Fibroblast of lung (primary cell): ENCODE data around the gene WDR47. TPM values are rescaled to one million over a fixed set of nuclear protein-coding genes. Genes with fewer than 3 reads are reported as not detected.

Experiments
- DNase-seq, 2 donors: peaks; one replicate each; pipeline versions ENCODE4 v3.0.0 to v3.0.0-alpha.2; 2010; ENCODE audit warnings: low read depth in 2 of 2
- H2AFZ ChIP-seq: 2 replicates; pipeline ENCODE4 v1.5.1; 2012; ENCODE audit warnings: low read length, control low read depth, inconsistent platforms
- H3K27ac ChIP-seq: 2 replicates; pipeline ENCODE4 v1.5.1; 2011; ENCODE audit warnings: low read length, control low read depth; ENCODE audit not compliant: insufficient read depth
- H3K27me3 ChIP-seq: 2 replicates; pipeline ENCODE4 v1.5.1; 2011; ENCODE audit warnings: mild to moderate bottlenecking, low read length; ENCODE audit not compliant: control insufficient read depth, insufficient read depth
- H3K36me3 ChIP-seq: 2 replicates; pipeline ENCODE4 v1.5.1; 2011; ENCODE audit warnings: low read length; ENCODE audit not compliant: control insufficient read depth, insufficient read depth
- H3K4me1 ChIP-seq: 2 replicates; pipeline ENCODE4 v1.5.1; 2011; ENCODE audit warnings: low read length; ENCODE audit not compliant: control insufficient read depth, insufficient read depth; ENCODE audit errors: extremely low read depth
- H3K4me2 ChIP-seq: 2 replicates; pipeline ENCODE4 v1.5.1; 2011; ENCODE audit warnings: low read length, control low read depth; ENCODE audit not compliant: insufficient read depth; ENCODE audit errors: extremely low read depth
- H3K4me3 ChIP-seq, 4 experiments: fragments of 200-600 bp in 1 of 4; sonication (generic) in 1 of 4; replicated peaks in 1 of 4; 2 replicates each; pipeline ENCODE4 v1.5.1; 2011 to 2016; ENCODE audit warnings: low read length in 4 of 4, low read depth in 3 of 4, mild to moderate bottlenecking in 3 of 4, control low read depth in 2 of 4, inconsistent platforms in 1 of 4, mixed read lengths in 1 of 4; ENCODE audit not compliant: insufficient read depth in 1 of 4; ENCODE audit errors: control extremely low read depth in 1 of 4
- H3K79me2 ChIP-seq: 2 replicates; pipeline ENCODE4 v1.5.1; 2012; ENCODE audit warnings: mild to moderate bottlenecking, low read length, inconsistent platforms; ENCODE audit not compliant: control insufficient read depth, insufficient read depth
- H3K9ac ChIP-seq: 2 replicates; pipeline ENCODE4 v1.5.1; 2011; ENCODE audit warnings: mild to moderate bottlenecking, low read length, control low read depth; ENCODE audit not compliant: insufficient read depth
- H3K9me3 ChIP-seq: 2 replicates; pipeline ENCODE4 v1.5.1; 2012; ENCODE audit warnings: low read depth, low read length; ENCODE audit not compliant: control insufficient read depth, insufficient read depth
- H4K20me1 ChIP-seq: 2 replicates; pipeline ENCODE4 v1.5.1; 2011; ENCODE audit warnings: low read length; ENCODE audit not compliant: control insufficient read depth, insufficient read depth; ENCODE audit errors: extremely low read depth
- EZH2 ChIP-seq: IDR thresholded peaks from 2 replicates; pipeline ENCODE4 v1.5.1; 2012; ENCODE audit warnings: low read length, control low read depth, mild to moderate bottlenecking; ENCODE audit errors: missing control alignments
- polyA plus RNA-seq, 2 donors: library from polyadenylated mRNA; depleted of rRNA in 1 of 2; stranded (reverse) in 1 of 2; unstranded in 1 of 2; fragments of >200 nt; gene quantifications; 2 replicates each; pipeline ENCODE4 v1.2.1, GENCODE V29; 2011 to 2012; ENCODE audit warnings: missing spikeins in 1 of 2
- total RNA-seq: library from RNA; depleted of rRNA; stranded (reverse); fragments of >200 nt; gene quantifications from 2 replicates; pipeline ENCODE4 v1.2.1, GENCODE V29; 2014
- TF ChIP-seq, protein P1 (sequence below), 2 donors: IDR thresholded peaks in 1 of 2; conservative IDR thresholded peaks in 1 of 2; 1 replicate in 1 of 2; 2 replicates in 1 of 2; pipeline ENCODE4 v1.5.1; 2011 to 2012; ENCODE audit warnings: low read length in 2 of 2, control low read depth in 1 of 2, inconsistent platforms in 1 of 2, low read depth in 1 of 2, mild to moderate bottlenecking in 1 of 2

Gene WDR47
- total and polyA plus RNA-seq, 2 donors (not counting 1 experiment from before 2014, with no cell fraction given), result 19.7 to 22.6 TPM

GRCh38 chr1:108925920-108926319, 116.0 kb downstream of the WDR47 start:
- Histone ChIP-seq H3K9me3 (no peaks in the 10 kb centered on the region), H3K36me3 (peaks cover 13% of the 10 kb centered on the region), H3K4me2 (no peak overlapping the region), H2AFZ (no peak overlapping the region), H3K4me3 (no peak overlapping the region), H3K9ac (no peak overlapping the region), H3K27me3 (no peaks in the 10 kb centered on the region), H3K27ac (no peak overlapping the region), H4K20me1 (no peaks in the 10 kb centered on the region), H3K79me2 (no peaks in the 10 kb centered on the region), H3K4me1 (no peaks in the 10 kb centered on the region)
- no peak for DNase-seq
- TF ChIP-seq, protein P1, sequence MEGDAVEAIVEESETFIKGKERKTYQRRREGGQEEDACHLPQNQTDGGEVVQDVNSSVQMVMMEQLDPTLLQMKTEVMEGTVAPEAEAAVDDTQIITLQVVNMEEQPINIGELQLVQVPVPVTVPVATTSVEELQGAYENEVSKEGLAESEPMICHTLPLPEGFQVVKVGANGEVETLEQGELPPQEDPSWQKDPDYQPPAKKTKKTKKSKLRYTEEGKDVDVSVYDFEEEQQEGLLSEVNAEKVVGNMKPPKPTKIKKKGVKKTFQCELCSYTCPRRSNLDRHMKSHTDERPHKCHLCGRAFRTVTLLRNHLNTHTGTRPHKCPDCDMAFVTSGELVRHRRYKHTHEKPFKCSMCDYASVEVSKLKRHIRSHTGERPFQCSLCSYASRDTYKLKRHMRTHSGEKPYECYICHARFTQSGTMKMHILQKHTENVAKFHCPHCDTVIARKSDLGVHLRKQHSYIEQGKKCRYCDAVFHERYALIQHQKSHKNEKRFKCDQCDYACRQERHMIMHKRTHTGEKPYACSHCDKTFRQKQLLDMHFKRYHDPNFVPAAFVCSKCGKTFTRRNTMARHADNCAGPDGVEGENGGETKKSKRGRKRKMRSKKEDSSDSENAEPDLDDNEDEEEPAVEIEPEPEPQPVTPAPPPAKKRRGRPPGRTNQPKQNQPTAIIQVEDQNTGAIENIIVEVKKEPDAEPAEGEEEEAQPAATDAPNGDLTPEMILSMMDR (conservative IDR thresholded peaks at IDR 0.05 in 1 of 2, IDR thresholded peaks at IDR 0.05 in 1 of 2; ENCODE audit: low read depth in 1 of 2, low read length in 2 of 2), result no peak
- TF ChIP-seq EZH2, result no peak

Other genes with a start within 250 kb of the WDR47 start
- 0.17 and 0.26 TPM in 2 replicates for gene AKNAD1, start 185.0 kb downstream of the WDR47 start, total RNA-seq
- gene AKNAD1, start 185.0 kb downstream of the WDR47 start, polyA plus RNA-seq, result 0.71 and 1.2 TPM in 2 replicates
- gene GPSM2, start 165.1 kb downstream of the WDR47 start, total RNA-seq, result 28.0 and 36.2 TPM in 2 replicates
- gene GPSM2, start 165.1 kb downstream of the WDR47 start, polyA plus RNA-seq, result 32.6 and 61.1 TPM in 2 replicates
- 30.6 and 31.0 TPM in 2 replicates for gene CLCC1, start 78.6 kb downstream of the WDR47 start, total RNA-seq
- gene CLCC1, start 78.6 kb downstream of the WDR47 start, polyA plus RNA-seq, result 30.2 and 33.1 TPM in 2 replicates
- gene TAF13, start 33.9 kb upstream of the WDR47 start, total RNA-seq, result 59.1 and 66.6 TPM in 2 replicates
- 85.7 and 98.7 TPM in 2 replicates for gene TAF13, start 33.9 kb upstream of the WDR47 start, polyA plus RNA-seq
- gene TMEM167B, start 48.7 kb upstream of the WDR47 start, total RNA-seq, result 39.5 and 52.2 TPM in 2 replicates
- 21.8 and 35.3 TPM in 2 replicates for gene TMEM167B, start 48.7 kb upstream of the WDR47 start, polyA plus RNA-seq
- gene ELAPOR1, start 72.0 kb upstream of the WDR47 start, total RNA-seq, result 0.17 and 0.26 TPM in 2 replicates
- gene ELAPOR1, start 72.0 kb upstream of the WDR47 start, polyA plus RNA-seq, result 0.30 and 0.76 TPM in 2 replicates
- 429 and 437 TPM in 2 replicates for gene SARS1, start 171.8 kb upstream of the WDR47 start, total RNA-seq
- 229 and 237 TPM in 2 replicates for gene SARS1, start 171.8 kb upstream of the WDR47 start, polyA plus RNA-seq
- gene CELSR2, start 207.4 kb upstream of the WDR47 start, total RNA-seq, result 3.1 and 3.5 TPM in 2 replicates
- 0.67 and 1.2 TPM in 2 replicates for gene CELSR2, start 207.4 kb upstream of the WDR47 start, polyA plus RNA-seq
- 4.1 and 8.3 TPM in 2 replicates for gene PSRC1, start 241.0 kb upstream of the WDR47 start, total RNA-seq
- gene PSRC1, start 241.0 kb upstream of the WDR47 start, polyA plus RNA-seq, result 9.9 and 18.5 TPM in 2 replicates